GM12878 (cell line): ENCODE measurements around the gene P3H3. TPM values are rescaled to one million over a fixed set of nuclear protein-coding genes. Genes with fewer than 3 reads are reported as not detected.

Source experiments
- ATF2 ChIP-seq: IDR thresholded peaks from 2 replicates; pipeline ENCODE4 v1.6.1; 2012; ENCODE audit warnings: low read length, inconsistent platforms
- CUX1 ChIP-seq: IDR thresholded peaks from 2 replicates; pipeline ENCODE4 v1.6.1; 2012; ENCODE audit warnings: improper control_type of control experiment, low read depth, low read length; ENCODE audit not compliant: insufficient replicate concordance
- EGR1 ChIP-seq, 2 experiments: IDR thresholded peaks; 1 replicate in 1 of 2; 2 replicates in 1 of 2; pipeline ENCODE4 v1.6.1; 2011 to 2012; ENCODE audit warnings: low read depth in 2 of 2, low read length in 2 of 2, borderline replicate concordance in 1 of 2, mild to moderate bottlenecking in 1 of 2, moderate library complexity in 1 of 2
- LARP7 ChIP-seq: fragments of 450-650 bp; IDR thresholded peaks from 2 replicates; pipeline ENCODE4 v1.6.1; 2017; ENCODE audit warnings: mild to moderate bottlenecking
- PAX8 ChIP-seq: fragments of 450-650 bp; IDR thresholded peaks from 2 replicates; pipeline ENCODE4 v1.6.1; 2017; ENCODE audit warnings: mild to moderate bottlenecking, moderate library complexity
- POU2F2 ChIP-seq: IDR thresholded peaks from 3 replicates; pipeline ENCODE4 v1.6.1; 2011; ENCODE audit warnings: low read depth, mild to moderate bottlenecking, low read length, borderline replicate concordance
- ZBTB33 ChIP-seq: fragments of 450-650 bp; IDR thresholded peaks from 2 replicates; pipeline ENCODE4 v1.6.1; 2017; ENCODE audit warnings: mild to moderate bottlenecking
- polyA plus RNA-seq, 11 experiments: library from polyadenylated mRNA; depleted of rRNA in 4 of 11; unstranded in 6 of 11; stranded (reverse) in 5 of 11; fragments of >200 nt; fragmentation: Nextera tagmentation in 4 of 11; fragmentation: Illumina TruSeq in 1 of 11; extraction: Ambion mirVana in 4 of 11; extraction: Trizol in 1 of 11; gene quantifications; 1 replicate in 1 of 11; 2 replicates in 10 of 11; pipeline versions ENCODE4 v1.2.1 to v1.2.3, GENCODE V29; 2011 to 2016; ENCODE audit warnings: inconsistent platforms in 2 of 11, missing spikeins in 2 of 11, low read depth in 1 of 11
- total RNA-seq, 4 experiments: library from RNA; depleted of rRNA in 3 of 4; stranded (reverse); fragments of >200 nt in 3 of 4; fragmentation: Illumina TruSeq in 1 of 4; extraction: Trizol in 1 of 4; gene quantifications; 2 replicates each; pipeline versions ENCODE4 v1.2.1 to v1.2.3, GENCODE V29; 2013 to 2021

The P3H3 gene
- total and polyA plus RNA-seq, 10 of the 15 experiments (the other 5 are each of a cell fraction or from before 2014, with no cell fraction given), result 0.03 to 0.21 (median 0.05) TPM; not detected in 7

GRCh38 chr12:6782850-6783566 lies 45.2 kb upstream of the P3H3 start (continued):
- no peak for TF ChIP-seq CUX1
- no peak for TF ChIP-seq EGR1 (IDR thresholded peaks at IDR 0.05; ENCODE audit: borderline replicate concordance in 1 of 2, low read depth in 2 of 2, low read length in 2 of 2)
- TF ChIP-seq LARP7, result no peak
- TF ChIP-seq ZBTB33, result no peak
- no peak for TF ChIP-seq ATF2
- TF ChIP-seq POU2F2, result no peak
- TF ChIP-seq PAX8, result no peak
